ENCODE measurements around the gene VPS41.

DNA sequence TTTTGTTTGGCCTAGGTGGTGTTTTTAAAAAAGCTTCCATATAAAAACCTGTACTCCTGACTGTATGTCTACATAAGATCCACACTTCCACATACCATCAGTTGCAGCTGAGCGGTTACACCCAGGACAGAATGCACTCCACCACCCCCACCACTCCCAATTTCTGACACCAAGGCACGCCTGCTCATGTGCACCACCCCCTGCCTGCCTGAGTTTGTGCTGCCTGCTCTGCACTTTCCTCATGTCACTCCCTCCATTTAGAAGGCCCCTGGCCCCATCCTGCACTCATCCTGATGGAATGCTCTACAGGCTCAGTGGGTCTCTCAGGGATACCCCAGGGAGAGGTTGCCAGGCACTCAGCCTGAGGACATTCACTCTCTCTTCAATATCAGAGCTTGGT is 6.5 kb downstream of the VPS41 start:
- TF ChIP-seq, protein P1, sequence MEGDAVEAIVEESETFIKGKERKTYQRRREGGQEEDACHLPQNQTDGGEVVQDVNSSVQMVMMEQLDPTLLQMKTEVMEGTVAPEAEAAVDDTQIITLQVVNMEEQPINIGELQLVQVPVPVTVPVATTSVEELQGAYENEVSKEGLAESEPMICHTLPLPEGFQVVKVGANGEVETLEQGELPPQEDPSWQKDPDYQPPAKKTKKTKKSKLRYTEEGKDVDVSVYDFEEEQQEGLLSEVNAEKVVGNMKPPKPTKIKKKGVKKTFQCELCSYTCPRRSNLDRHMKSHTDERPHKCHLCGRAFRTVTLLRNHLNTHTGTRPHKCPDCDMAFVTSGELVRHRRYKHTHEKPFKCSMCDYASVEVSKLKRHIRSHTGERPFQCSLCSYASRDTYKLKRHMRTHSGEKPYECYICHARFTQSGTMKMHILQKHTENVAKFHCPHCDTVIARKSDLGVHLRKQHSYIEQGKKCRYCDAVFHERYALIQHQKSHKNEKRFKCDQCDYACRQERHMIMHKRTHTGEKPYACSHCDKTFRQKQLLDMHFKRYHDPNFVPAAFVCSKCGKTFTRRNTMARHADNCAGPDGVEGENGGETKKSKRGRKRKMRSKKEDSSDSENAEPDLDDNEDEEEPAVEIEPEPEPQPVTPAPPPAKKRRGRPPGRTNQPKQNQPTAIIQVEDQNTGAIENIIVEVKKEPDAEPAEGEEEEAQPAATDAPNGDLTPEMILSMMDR (IDR thresholded peaks at IDR 0.05) = no peak
- TF ChIP-seq POLR2A (IDR thresholded peaks at IDR 0.05) = no peak
